ENCODE measurements around the gene SIL1.
"Not testable (repeated sequence)": the region's sequence is repeated elsewhere in the genome, so short reads cannot be mapped to it uniquely, and the experiment has no call there.

The SIL1 gene

GRCh38 chr5:139214646-139215045 lies 16.5 kb upstream of the SIL1 start:
- Mint-ChIP-seq H3K27me3 (no peaks in the 10 kb centered on the region), H3K4me3 (no peak overlapping the region), H3K36me3 (ENCODE audit: low read depth) (no peaks in the 10 kb centered on the region), H3K9me3 (no peaks in the 10 kb centered on the region), H3K4me1 (no peaks in the 10 kb centered on the region), H3K27ac (no peak overlapping the region)
- no peak for DNase-seq
- ATAC-seq = no peak

- H3K4me3 Mint-ChIP-seq = no peak overlapping the region
- H3K36me3 Mint-ChIP-seq (ENCODE audit: low read depth) = no peaks in the 10 kb centered on the region
- H3K9me3 Mint-ChIP-seq = no peaks in the 10 kb centered on the region
- no peaks in the 10 kb centered on the region for H3K4me1 Mint-ChIP-seq
- no peaks in the 10 kb centered on the region for H3K27me3 Mint-ChIP-seq
- no peak for DNase-seq
- H3K27ac Mint-ChIP-seq = no peak overlapping the region
- no peak for ATAC-seq
These were observed 14.7 kb upstream of the SIL1 start for GRCh38 chr5:139212906-139213305.

- Mint-ChIP-seq H3K27ac (no peak overlapping the region), H3K4me1 (no peaks in the 10 kb centered on the region), H3K27me3 (no peaks in the 10 kb centered on the region), H3K9me3 (no peaks in the 10 kb centered on the region), H3K4me3 (no peak overlapping the region), H3K36me3 (ENCODE audit: low read depth) (no peaks in the 10 kb centered on the region)
- DNase-seq (no peak), ATAC-seq (no peak)
These were observed 14.3 kb upstream of the SIL1 start for GRCh38 chr5:139212486-139212885.

GRCh38 chr5:139210585-139210984 lies 12.4 kb upstream of the SIL1 start:
- no peak for DNase-seq

GRCh38 chr5:139207297-139208000 lies 9.3 kb upstream of the SIL1 start:
- ATAC-seq (no peak), DNase-seq (no peak)
- Mint-ChIP-seq H3K27ac (no peak overlapping the region), H3K4me3 (no peak overlapping the region), H3K27me3 (no peaks in the 10 kb centered on the region), H3K4me1 (peaks cover 10% of the 10 kb centered on the region), H3K9me3 (no peaks in the 10 kb centered on the region), H3K36me3 (ENCODE audit: low read depth) (no peaks in the 10 kb centered on the region)

More at GRCh38 chr5:139210585-139210984, 12.4 kb upstream of the SIL1 start:
- no peaks in the 10 kb centered on the region for H3K27me3 Mint-ChIP-seq
- no peaks in the 10 kb centered on the region for H3K36me3 Mint-ChIP-seq (ENCODE audit: low read depth)
- no peak for ATAC-seq
- H3K4me3 Mint-ChIP-seq = no peak overlapping the region
- H3K9me3 Mint-ChIP-seq = no peaks in the 10 kb centered on the region
- no peak overlapping the region for H3K27ac Mint-ChIP-seq
- no peaks in the 10 kb centered on the region for H3K4me1 Mint-ChIP-seq

- no peaks in the 10 kb centered on the region for H3K9me3 Mint-ChIP-seq
- ATAC-seq = no peak
- peaks cover 10% of the 10 kb centered on the region for H3K4me1 Mint-ChIP-seq
- no peaks in the 10 kb centered on the region for H3K36me3 Mint-ChIP-seq (ENCODE audit: low read depth)
- H3K4me3 Mint-ChIP-seq = no peak overlapping the region
- no peak overlapping the region for H3K27ac Mint-ChIP-seq
- no peaks in the 10 kb centered on the region for H3K27me3 Mint-ChIP-seq
- DNase-seq = no peak
These were observed 7.4 kb upstream of the SIL1 start for GRCh38 chr5:139205586-139205985.

- H3K9me3 Mint-ChIP-seq = no peaks in the 10 kb centered on the region
- no peak overlapping the region for H3K27ac Mint-ChIP-seq
- no peak overlapping the region for H3K4me3 Mint-ChIP-seq
- no peak for DNase-seq
- no peaks in the 10 kb centered on the region for H3K36me3 Mint-ChIP-seq (ENCODE audit: low read depth)
- no peaks in the 10 kb centered on the region for H3K27me3 Mint-ChIP-seq
- H3K4me1 Mint-ChIP-seq = peaks cover 10% of the 10 kb centered on the region
- no peak for ATAC-seq
These were observed 7.0 kb upstream of the SIL1 start for GRCh38 chr5:139205124-139205523.

- ATAC-seq = peak; percentile 84
- Mint-ChIP-seq H3K36me3 (ENCODE audit: low read depth) (no peaks in the 10 kb centered on the region), H3K27me3 (no peaks in the 10 kb centered on the region), H3K9me3 (no peaks in the 10 kb centered on the region), H3K27ac (no peak overlapping the region), H3K4me1 (peaks cover 10% of the 10 kb centered on the region), H3K4me3 (no peak overlapping the region)
- no peak for DNase-seq
These were observed 6.0 kb upstream of the SIL1 start for GRCh38 chr5:139204196-139204595.

- no peaks in the 10 kb centered on the region for H3K27me3 Mint-ChIP-seq
- peaks cover 14% of the 10 kb centered on the region for H3K36me3 Mint-ChIP-seq (ENCODE audit: low read depth)
- ATAC-seq (no peak), DNase-seq (no peak)
- H3K4me3 Mint-ChIP-seq = no peak overlapping the region
- no peaks in the 10 kb centered on the region for H3K9me3 Mint-ChIP-seq
- peaks cover 30% of the 10 kb centered on the region for H3K4me1 Mint-ChIP-seq
- no peak overlapping the region for H3K27ac Mint-ChIP-seq
These were observed 1.2 kb upstream of the SIL1 start for GRCh38 chr5:139199321-139199720.

- H3K27me3 Mint-ChIP-seq = no peaks in the 10 kb centered on the region
- ATAC-seq = no peak
- H3K4me1 Mint-ChIP-seq = peaks cover 26% of the 10 kb centered on the region
- H3K4me3 Mint-ChIP-seq = peak overlapping the region; percentile 97
- H3K27ac Mint-ChIP-seq = peak overlapping the region; percentile 96
- DNase-seq = no peak
- peaks cover 19% of the 10 kb centered on the region for H3K36me3 Mint-ChIP-seq (ENCODE audit: low read depth)
- no peaks in the 10 kb centered on the region for H3K9me3 Mint-ChIP-seq
These were observed 1.7 kb downstream of the SIL1 start for GRCh38 chr5:139196296-139196956.

- no peak overlapping the region for H3K4me3 Mint-ChIP-seq
These were observed 3.7 kb downstream of the SIL1 start for GRCh38 chr5:139194486-139194885.

GRCh38 chr5:139193928-139194327 lies 4.2 kb downstream of the SIL1 start:
- peaks cover 26% of the 10 kb centered on the region for H3K4me1 Mint-ChIP-seq
- H3K27me3 Mint-ChIP-seq = no peaks in the 10 kb centered on the region
- H3K4me3 Mint-ChIP-seq = no peak overlapping the region
- ATAC-seq (no peak), DNase-seq (no peak)
- no peaks in the 10 kb centered on the region for H3K9me3 Mint-ChIP-seq
- no peak overlapping the region for H3K27ac Mint-ChIP-seq
- H3K36me3 Mint-ChIP-seq (ENCODE audit: low read depth) = peaks cover 24% of the 10 kb centered on the region

More at GRCh38 chr5:139194486-139194885, 3.7 kb downstream of the SIL1 start:
- Mint-ChIP-seq H3K36me3 (ENCODE audit: low read depth) (peaks cover 24% of the 10 kb centered on the region), H3K27ac (no peak overlapping the region), H3K27me3 (no peaks in the 10 kb centered on the region), H3K9me3 (no peaks in the 10 kb centered on the region), H3K4me1 (peaks cover 26% of the 10 kb centered on the region)
- DNase-seq (no peak), ATAC-seq (no peak)

GRCh38 chr5:139192906-139193305 lies 5.3 kb downstream of the SIL1 start:
- not testable (repeated sequence) for H3K9me3 Mint-ChIP-seq, ATAC-seq, H3K27me3 Mint-ChIP-seq, DNase-seq, H3K4me3 Mint-ChIP-seq, H3K27ac Mint-ChIP-seq
- Mint-ChIP-seq H3K36me3 (ENCODE audit: low read depth) (peaks cover 29% of the 10 kb centered on the region), H3K4me1 (peaks cover 22% of the 10 kb centered on the region)

- H3K27me3 Mint-ChIP-seq, DNase-seq, ATAC-seq, H3K27ac Mint-ChIP-seq, H3K4me3 Mint-ChIP-seq, H3K9me3 Mint-ChIP-seq: not testable (repeated sequence)
- Mint-ChIP-seq H3K4me1 (peaks cover 16% of the 10 kb centered on the region), H3K36me3 (ENCODE audit: low read depth) (peaks cover 32% of the 10 kb centered on the region)
These were observed 6.2 kb downstream of the SIL1 start for GRCh38 chr5:139191954-139192353.

- no peaks in the 10 kb centered on the region for H3K27me3 Mint-ChIP-seq
- H3K27ac Mint-ChIP-seq = no peak overlapping the region
- H3K36me3 Mint-ChIP-seq (ENCODE audit: low read depth) = peaks cover 28% of the 10 kb centered on the region
- no peak for ATAC-seq
- no peaks in the 10 kb centered on the region for H3K9me3 Mint-ChIP-seq
- no peak for DNase-seq
- H3K4me1 Mint-ChIP-seq = peaks cover 7% of the 10 kb centered on the region
- no peak overlapping the region for H3K4me3 Mint-ChIP-seq
These were observed 8.0 kb downstream of the SIL1 start for GRCh38 chr5:139190125-139190524.

Data from activated naive CD8-positive, alpha-beta T cell treated with anti-CD3 and anti-CD28 coated beads, Interleukin-2, amount 50 U/mL, for 24 hours (primary cell).